MM.1S (cell line): ENCODE measurements around the gene TERB1.
A peak's percentile ranks its signal among the peaks of the same experiment; 100 is the strongest.

Experiments used
- DNase-seq: peaks from one replicate; pipeline ENCODE4 v3.0.0-alpha.2; 2015
- H2AFZ ChIP-seq: fragments of 300-600 bp; sonication (generic); 2 replicates; pipeline ENCODE4 v1.6.0; 2016; ENCODE audit warnings: antibody characterized with exemption, low read length
- H3F3A ChIP-seq: fragments of 300-600 bp; sonication (generic); 2 replicates; pipeline ENCODE4 v1.6.1; 2016; ENCODE audit warnings: mild to moderate bottlenecking, antibody characterized with exemption, low read length, moderate library complexity, mixed read lengths; ENCODE audit not compliant: insufficient read depth
- H3K27ac ChIP-seq: fragments of 300-600 bp; sonication (generic); 2 replicates; pipeline ENCODE4 v1.5.1; 2016; ENCODE audit warnings: mild to moderate bottlenecking, low read length
- H3K27me3 ChIP-seq: fragments of 300-600 bp; sonication (generic); replicated peaks from 2 replicates; pipeline ENCODE4 v1.6.0; 2016; ENCODE audit warnings: low read length; ENCODE audit not compliant: insufficient read depth
- H3K36me3 ChIP-seq: fragments of 300-600 bp; sonication (generic); replicated peaks from 2 replicates; pipeline ENCODE4 v1.6.1; 2016; ENCODE audit warnings: mild to moderate bottlenecking, low read length, mixed read lengths; ENCODE audit not compliant: insufficient read depth
- H3K4me1 ChIP-seq: fragments of 300-600 bp; sonication (generic); 2 replicates; pipeline ENCODE4 v1.6.1; 2016; ENCODE audit warnings: low read length, mixed read lengths
- H3K4me2 ChIP-seq: fragments of 300-600 bp; sonication (generic); 2 replicates; pipeline ENCODE4 v1.6.0; 2016; ENCODE audit warnings: low read depth, low read length
- H3K4me3 ChIP-seq: fragments of 300-600 bp; sonication (generic); 2 replicates; pipeline ENCODE4 v1.5.1; 2016; ENCODE audit warnings: low read length, mixed read lengths
- H3K79me2 ChIP-seq: fragments of 300-600 bp; sonication (generic); 2 replicates; pipeline ENCODE4 v1.6.1; 2016; ENCODE audit warnings: mixed run types, low read length, mixed read lengths
- H3K9ac ChIP-seq: fragments of 300-600 bp; sonication (generic); 2 replicates; pipeline ENCODE4 v1.6.1; 2016; ENCODE audit warnings: low read length, mixed read lengths
- H3K9me2 ChIP-seq: fragments of 300-600 bp; sonication (generic); replicated peaks from 2 replicates; pipeline ENCODE4 v1.6.1; 2016; ENCODE audit warnings: mild to moderate bottlenecking, low read length, mixed read lengths; ENCODE audit not compliant: insufficient read depth
- H3K9me3 ChIP-seq: fragments of 300-600 bp; sonication (generic); replicated peaks from 2 replicates; pipeline ENCODE4 v1.6.1; 2016; ENCODE audit warnings: mild to moderate bottlenecking, low read length, mixed read lengths; ENCODE audit not compliant: insufficient read depth
- H4K20me1 ChIP-seq: fragments of 300-600 bp; sonication (generic); 2 replicates; pipeline ENCODE4 v1.6.1; 2016; ENCODE audit warnings: mild to moderate bottlenecking, low read length, moderate library complexity, mixed read lengths; ENCODE audit not compliant: insufficient read depth
- CTCF ChIP-seq: fragments of 300-600 bp; sonication (generic); IDR thresholded peaks from 2 replicates; pipeline ENCODE4 v1.5.1; 2016; ENCODE audit warnings: antibody characterized with exemption, low read length, mixed read lengths
- EZH2 ChIP-seq: fragments of 300-600 bp; sonication (generic); optimal IDR thresholded peaks from 2 replicates; pipeline ENCODE3; 2017; ENCODE audit warnings: low read depth, mild to moderate bottlenecking, antibody characterized with exemption, low read length, mixed read lengths
- EZH2phosphoT487 ChIP-seq: fragments of 300-600 bp; sonication (generic); IDR thresholded peaks from 2 replicates; pipeline ENCODE4 v1.6.1; 2018; ENCODE audit warnings: antibody characterized with exemption, low read length

TERB1 gene

DNA sequence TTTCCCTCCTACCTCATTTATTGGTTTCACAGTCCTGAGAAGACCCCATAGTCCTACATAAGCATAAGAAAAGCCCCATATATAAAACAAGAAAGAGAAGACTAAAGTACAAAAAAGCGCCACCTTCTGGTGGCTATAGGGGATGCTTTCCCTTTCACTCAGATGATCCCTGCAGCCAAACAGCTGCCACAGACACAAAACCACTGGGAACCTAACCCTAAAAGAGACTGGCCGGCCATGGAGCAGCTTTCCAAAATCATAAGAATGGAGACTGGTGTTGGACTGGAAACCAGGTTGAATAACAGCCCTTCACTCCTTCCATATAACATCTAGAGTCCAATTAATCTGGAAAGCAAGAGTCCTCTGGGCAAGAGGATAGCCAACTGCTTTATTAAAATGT, 61.4 kb downstream of the TERB1 start:
- H3K79me2 ChIP-seq, result peaks cover 52% of the 10 kb centered on the region
- H3K4me2 ChIP-seq, result no peak overlapping the region
- H3K4me3 ChIP-seq, result no peak overlapping the region
- no peaks in the 10 kb centered on the region for H3K27me3 ChIP-seq
- TF ChIP-seq EZH2phosphoT487 (no peak), CTCF (peak; percentile 75)
- H3F3A ChIP-seq, result no peaks in the 10 kb centered on the region
- H3K9me3 ChIP-seq, result no peaks in the 10 kb centered on the region
- no peak overlapping the region for H3K27ac ChIP-seq
- H2AFZ ChIP-seq, result no peak overlapping the region
- no peaks in the 10 kb centered on the region for H3K4me1 ChIP-seq
- peak; percentile 39 for DNase-seq
- peaks cover 6% of the 10 kb centered on the region; the same call in 1 of the 2 replicates for H3K36me3 ChIP-seq
- no peak overlapping the region for H3K9ac ChIP-seq
- peaks cover 5% of the 10 kb centered on the region; the same call in 1 of the 2 replicates for H4K20me1 ChIP-seq
- no peaks in the 10 kb centered on the region for H3K9me2 ChIP-seq

GRCh38 chr16:66735891-66736290, 65.5 kb downstream of the TERB1 start:
- Histone ChIP-seq H3K4me3 (no peak overlapping the region), H3K4me2 (no peak overlapping the region), H3K9me2 (no peaks in the 10 kb centered on the region), H3K27me3 (no peaks in the 10 kb centered on the region), H3K9me3 (no peaks in the 10 kb centered on the region), H3K4me1 (no peaks in the 10 kb centered on the region), H3K9ac (no peak overlapping the region), H3F3A (no peaks in the 10 kb centered on the region), H3K27ac (no peak overlapping the region), H4K20me1 (peaks cover 5% of the 10 kb centered on the region; the same call in 1 of the 2 replicates), H3K36me3 (peaks cover 5% of the 10 kb centered on the region; the same call in 1 of the 2 replicates), H3K79me2 (peaks cover 26% of the 10 kb centered on the region), H2AFZ (no peak overlapping the region)
- TF ChIP-seq EZH2 (no peak), CTCF (no peak), EZH2phosphoT487 (no peak)
- DNase-seq, result no peak

DNA sequence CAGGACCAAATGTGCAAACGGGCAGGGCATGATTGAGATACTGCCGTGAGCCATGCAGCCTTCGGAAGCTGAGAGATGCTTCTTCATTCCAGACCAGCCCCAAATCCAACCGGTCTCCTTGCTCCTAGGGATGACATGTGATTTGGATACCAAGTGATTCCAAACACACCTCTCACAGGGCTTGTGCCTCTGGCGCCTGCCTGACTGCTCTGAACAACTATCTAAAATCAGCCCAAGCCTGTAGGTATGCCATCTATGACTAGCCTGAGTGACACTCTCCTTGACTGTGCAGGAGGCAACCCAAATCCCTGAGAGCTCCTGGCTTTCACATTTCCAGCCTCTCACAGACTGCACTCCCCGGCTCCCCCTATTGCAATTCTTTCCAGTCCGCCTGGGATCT, 70.3 kb downstream of the TERB1 start:
- Histone ChIP-seq H3K9ac (no peak overlapping the region), H3K79me2 (no peaks in the 10 kb centered on the region), H2AFZ (no peak overlapping the region), H3F3A (0 out of 2 replicates have a peak, but pooled peaks cover 5% of the 10 kb centered on the region), H4K20me1 (no peaks in the 10 kb centered on the region), H3K4me3 (no peak overlapping the region), H3K9me3 (no peaks in the 10 kb centered on the region), H3K27me3 (no peaks in the 10 kb centered on the region), H3K4me1 (no peaks in the 10 kb centered on the region), H3K36me3 (0 out of 2 replicates have a peak, but pooled peaks cover 5% of the 10 kb centered on the region), H3K9me2 (no peaks in the 10 kb centered on the region), H3K27ac (no peak overlapping the region), H3K4me2 (no peak overlapping the region)
- no peak for DNase-seq
- TF ChIP-seq CTCF (no peak), EZH2 (no peak), EZH2phosphoT487 (no peak)
